Measurements from ENCODE around the gene RHPN2.
"Not testable (repeated sequence)": the region's sequence is repeated elsewhere in the genome, so short reads cannot be mapped to it uniquely, and the experiment has no call there.

The RHPN2 gene

DNA sequence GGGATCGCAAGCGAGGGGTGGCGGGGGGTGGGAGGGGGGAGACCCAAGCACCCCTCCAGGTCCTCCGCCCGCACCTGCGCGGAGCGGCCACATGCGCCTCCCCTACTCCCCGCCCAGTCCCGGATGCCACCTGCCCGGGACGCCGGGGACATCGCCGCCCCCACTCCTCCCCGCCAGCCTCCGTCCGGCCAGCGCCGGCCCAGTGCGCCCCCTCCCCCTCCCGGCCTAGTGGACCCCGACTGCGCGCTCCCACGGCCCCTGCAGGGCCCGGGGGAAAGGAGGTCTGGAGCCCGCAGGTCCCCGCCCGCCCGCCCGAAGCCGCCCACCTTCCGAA, 263 bp downstream of the RHPN2 start:
- peak; percentile 21 for DNase-seq (ENCODE audit: low read depth)

DNA sequence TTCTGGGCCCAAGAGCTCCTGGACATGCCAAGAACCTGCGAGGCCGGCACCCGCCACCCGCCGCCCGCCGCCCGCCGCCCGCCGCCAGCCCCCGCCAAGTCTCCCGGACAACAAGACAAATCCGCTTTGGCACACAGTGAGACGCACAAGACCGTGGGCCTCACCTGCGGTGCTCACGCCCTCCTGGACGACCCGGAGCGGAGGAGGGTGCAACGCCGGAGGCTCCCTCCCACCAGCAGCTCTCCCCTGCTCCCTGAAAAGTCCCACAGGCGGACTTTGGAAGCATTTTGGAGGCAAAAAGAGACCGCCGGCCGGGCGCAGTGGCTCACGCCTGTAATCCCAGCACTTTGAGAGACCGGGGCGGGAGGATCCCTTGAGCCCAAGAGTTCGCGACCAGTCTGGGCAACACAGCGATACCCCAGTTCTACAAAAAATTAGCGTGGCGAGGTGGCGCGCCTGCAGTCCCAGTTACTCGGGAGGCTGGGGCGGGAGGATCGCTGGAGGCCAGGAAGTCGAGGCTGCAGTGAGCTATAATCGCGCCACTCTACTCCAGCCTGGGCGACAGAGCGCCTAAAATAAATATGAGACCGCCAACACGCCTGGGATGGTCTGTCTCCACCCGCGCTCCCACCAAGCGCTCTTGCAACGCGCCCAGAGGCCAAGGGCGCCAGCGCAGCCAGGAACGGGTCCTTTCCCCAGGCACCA, 783 bp downstream of the RHPN2 start:
- DNase-seq (ENCODE audit: low read depth) = no peak

DNA sequence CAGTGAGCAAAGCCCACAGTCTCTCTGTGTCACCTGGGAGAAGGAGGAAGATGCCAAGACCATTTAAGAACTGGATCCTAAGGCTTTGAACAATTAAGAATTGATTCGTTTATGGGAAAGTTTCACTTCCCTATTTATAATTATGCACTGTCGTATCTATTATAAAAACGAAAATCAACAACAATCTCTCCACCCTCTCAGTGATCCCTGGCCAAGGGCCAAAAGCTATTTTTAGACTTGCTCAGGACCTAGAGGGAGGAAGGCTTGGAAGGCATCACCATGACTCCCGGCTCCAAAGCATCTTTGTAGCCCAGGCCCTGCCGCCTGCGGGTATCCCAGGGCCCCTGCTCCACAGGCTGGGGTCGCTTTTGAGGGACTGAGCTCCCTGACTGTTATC, 1.3 kb downstream of the RHPN2 start:
- no peak for DNase-seq (ENCODE audit: low read depth)

DNA sequence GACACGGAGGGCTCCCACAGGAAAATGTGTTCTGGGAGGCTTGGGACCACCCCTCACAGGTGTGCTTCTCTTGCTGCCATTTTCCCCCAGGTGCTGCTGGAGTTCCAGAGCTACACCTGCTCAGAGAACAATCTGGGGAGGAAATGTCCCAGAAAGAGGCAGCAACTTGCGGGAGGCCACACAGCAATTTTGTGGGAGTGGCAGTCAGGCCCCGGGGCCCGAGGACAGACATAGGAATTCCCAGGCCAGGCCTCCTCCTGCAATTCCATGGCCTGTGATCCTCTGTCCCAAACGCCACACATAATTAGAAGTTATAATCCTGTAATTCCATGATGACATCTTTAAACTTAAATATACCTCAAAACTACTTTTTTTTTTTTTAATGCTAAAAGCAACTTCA, 1.8 kb downstream of the RHPN2 start:
- DNase-seq (ENCODE audit: low read depth) = no peak

DNA sequence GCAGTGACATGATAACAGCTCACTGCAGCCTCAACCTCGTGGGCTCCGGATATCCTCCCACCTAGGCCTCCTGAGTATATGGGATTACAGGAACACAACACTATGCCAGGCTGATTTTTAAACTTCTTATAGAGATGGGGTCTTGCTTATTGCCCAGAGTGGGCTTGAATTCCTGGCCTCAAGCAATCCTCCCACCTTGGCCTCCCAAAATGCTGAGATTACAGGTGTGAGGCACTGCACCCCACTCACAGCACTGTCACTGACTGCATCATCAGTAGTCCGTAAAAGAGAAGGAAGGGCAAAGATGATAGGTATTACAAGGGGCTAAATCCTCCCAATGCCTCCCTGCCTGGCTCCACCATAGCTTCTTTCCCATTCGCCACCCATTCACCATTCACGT, 4.1 kb downstream of the RHPN2 start:
- DNase-seq (ENCODE audit: low read depth) = no peak

DNA sequence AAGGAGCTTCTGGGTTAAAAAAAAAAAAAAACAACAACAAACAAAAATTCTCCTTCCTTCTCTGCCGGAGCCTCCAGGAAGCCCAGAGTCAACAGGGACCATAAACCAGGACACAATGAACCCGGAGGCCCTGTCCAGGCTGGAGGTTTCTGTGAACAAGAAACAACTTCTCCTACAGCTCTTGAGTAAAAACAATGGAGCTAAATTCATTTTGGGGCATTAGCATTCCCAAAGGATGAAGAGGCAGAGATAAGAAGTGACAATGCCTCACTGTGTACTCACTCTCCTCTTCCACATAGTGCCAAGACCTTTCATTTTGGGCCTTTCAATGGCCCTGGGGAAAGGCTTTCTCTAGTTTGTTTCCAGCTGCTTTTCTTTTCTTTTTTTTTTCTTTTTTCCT, 9.0 kb downstream of the RHPN2 start:
- no peak for DNase-seq (ENCODE audit: low read depth)

DNA sequence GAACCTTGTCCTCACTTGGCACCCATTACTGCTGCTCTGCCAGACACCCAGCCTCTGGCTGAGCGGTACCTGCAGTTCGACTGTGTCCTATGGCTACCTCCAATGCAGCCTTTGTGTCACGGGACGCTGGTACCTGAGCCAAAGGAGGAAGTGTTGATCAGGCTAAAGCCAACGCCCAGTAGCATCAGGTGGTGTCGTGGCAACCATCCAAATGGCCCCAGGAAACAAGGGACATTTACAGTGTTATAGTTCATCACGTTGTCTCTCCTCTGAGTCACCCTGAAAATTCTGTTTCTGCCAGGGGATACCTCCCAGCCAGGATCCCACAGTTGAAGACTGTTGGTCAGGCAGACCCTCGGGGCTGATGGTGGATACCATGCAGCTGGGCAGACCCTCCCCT, 10.1 kb downstream of the RHPN2 start:
- DNase-seq (ENCODE audit: low read depth) = no peak

DNA sequence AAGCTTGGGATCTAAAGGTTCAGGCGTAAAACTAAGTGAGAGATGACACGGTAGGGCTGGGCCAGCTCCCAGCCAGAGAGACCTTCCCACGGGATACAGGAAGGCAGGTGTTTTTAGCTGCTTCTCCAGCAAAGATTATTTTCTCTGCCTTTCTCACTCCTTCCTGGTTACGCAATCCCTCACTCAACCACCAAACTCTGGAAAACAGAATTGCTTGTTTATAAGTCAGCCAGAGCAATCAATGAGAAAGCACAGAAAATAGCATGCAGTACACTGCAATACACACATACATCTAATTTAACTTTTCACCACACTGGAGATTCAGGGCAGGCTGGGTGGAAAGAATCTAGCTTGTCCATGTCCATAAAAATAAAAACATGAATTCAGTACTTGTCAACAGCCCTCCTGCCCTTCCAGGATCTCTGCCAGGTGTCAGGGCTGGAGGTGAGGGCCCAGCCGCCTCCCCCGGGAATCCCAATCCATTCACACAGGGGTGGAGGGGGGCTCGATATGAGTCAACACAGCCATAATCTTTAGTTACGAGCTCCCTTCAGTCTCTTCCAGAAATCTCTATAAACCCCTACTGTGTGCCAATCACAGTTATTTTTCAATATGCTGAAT, 12.2 kb downstream of the RHPN2 start:
- DNase-seq (ENCODE audit: low read depth) = no peak

DNA sequence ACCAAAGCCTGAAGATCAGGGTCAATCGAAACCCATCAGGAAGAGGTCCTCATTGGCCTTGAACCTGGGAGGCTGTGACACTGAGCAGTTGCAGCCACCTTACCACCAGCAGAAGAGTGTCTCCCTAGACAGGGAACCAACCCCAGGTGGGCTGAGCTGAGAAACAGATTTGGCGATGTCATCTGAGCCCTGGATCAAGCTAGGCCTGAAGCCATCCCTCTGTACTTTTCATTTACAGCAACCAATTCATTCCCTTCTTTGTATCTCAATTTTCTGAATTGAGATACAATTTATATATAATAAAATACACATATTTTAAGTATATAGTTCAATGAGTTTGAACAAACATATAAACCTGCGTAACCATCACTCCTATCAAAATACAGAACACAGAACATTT, 14.6 kb downstream of the RHPN2 start:
- DNase-seq (ENCODE audit: low read depth) = no peak

DNA sequence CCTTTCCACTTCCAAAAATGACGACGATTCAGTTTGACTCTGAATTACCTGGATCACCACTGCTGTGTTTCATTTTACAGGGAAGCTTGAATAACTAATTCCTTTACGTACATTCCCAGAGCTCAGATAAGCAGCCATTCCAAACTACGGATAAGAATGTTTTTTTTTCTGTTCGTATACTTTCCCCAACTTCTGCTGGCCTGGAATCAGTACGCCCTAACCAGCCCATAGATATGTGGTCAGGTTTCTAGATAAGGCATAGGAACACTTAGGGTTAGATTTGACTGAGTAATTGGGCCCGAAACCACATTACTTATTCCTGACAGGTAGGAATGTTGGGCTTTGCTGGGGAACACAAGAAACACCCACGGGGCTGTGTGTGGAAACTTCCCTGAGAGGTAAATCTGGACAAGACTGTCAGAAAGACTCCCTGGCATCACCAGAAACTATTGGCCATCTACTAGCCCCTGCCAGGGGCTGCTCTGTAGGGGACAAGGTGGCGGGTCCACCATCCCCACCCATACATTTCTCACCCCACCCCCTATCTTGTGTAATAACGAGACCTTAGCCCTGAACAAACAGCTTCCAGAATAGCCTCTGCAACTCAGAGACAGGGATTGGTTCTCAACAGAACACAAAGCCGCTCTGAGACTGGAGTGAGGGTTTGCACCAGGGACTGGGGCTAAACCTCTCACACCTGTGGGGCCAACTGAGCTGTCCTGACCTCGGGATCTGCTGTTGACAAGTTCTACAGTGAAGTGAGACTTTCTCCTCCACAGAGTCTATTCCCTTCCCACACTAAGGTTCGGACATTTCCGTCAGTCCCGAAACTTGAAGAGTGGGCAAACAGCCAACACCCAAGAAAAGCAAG, 15.6 kb downstream of the RHPN2 start:
- no peak for DNase-seq (ENCODE audit: low read depth)

DNA sequence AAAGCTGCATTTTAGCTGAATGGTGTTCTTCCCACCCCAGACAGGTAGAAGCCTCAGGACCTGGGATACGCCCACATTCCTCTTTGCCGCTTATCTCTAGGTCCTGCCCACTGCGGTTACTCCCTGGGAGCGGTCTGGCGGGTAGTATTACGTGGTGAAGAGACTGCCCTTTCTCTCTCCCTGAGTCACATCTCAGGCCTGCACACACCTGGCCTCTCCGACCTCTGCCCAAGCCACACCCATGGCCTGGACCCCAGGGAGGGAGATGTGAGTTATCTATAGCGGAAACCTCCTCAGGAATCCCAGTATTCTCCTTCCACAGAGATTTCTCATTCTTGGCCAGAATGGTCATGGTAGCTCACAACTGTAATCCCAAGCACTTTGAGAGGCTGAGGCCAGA, 17.3 kb downstream of the RHPN2 start:
- no peak for DNase-seq (ENCODE audit: low read depth)

DNA sequence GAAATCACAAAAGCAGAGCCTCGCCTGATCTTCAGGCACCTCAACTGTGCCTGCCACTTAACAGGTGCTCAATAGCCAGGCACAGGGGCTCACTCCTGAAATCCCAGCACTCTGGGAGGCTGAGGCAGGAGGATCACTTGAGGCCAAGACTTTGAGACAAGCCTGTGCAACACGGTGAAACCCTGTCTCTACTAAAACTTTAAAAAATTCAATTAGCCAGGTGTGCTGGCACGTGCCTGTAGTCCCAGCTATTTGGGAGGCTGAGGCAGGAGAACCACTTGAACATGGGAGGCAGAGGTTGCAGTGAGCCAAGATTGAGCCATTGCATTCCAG, 22.9 kb downstream of the RHPN2 start:
- not testable (repeated sequence) for DNase-seq (ENCODE audit: low read depth)

DNA sequence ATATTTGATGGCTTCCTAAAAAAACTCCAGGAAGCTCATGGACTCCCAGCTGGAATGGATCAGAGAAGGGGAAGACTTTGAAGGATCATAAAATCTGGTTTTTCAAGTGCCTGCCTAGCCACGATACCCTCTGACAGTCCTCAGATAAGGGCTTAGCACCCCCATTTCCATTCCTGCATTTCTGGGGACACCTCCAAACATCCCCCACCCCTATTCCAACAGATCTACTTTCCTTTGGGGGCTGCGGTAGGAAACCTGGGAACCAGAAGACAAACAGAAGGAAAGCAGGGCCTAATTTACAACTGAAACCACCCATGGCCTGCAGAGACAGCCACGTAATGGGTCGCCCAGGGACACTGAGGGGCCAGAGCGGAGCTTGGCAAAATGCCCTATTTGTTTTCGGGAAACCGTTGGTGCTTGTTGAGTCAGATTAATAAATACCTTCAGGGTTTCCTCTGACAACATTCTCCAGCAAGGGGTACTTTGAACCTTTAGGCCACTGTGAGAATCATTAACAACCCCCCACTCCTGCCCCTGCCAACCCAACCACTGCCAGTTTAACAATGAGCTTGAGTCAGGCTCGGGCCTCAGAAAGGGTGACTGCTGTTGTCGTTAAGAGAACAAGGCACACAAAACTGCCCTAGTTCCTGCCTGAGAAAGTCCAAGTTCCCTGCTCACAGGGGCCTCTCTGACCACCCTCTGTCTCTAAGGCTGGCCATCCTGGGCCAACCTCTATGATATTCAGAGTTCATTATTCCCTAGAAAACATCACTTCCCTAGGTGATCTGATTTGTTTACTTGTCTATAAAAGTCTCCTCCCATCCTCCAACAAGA, 23.5 kb downstream of the RHPN2 start:
- no peak for DNase-seq (ENCODE audit: low read depth)

DNA sequence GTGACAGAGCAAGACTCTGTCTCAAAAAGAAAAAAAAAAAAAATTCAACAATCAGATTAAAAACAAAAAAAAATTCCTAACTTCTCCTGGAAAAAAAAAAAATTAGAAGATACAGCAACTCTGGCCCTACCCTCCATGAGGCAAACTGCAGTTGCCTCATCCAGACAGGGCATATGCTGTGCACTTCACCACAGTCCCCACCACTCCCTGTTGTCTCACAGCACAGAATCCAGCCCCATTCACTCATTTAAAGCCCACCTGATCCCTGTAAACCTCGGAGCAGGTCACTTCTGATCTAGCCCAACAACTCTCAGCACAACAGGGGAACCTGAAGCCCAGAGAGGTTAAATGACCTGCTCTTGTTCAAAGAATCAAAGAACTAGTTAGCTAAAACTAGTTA, 24.9 kb downstream of the RHPN2 start:
- DNase-seq (ENCODE audit: low read depth) = no peak

DNA sequence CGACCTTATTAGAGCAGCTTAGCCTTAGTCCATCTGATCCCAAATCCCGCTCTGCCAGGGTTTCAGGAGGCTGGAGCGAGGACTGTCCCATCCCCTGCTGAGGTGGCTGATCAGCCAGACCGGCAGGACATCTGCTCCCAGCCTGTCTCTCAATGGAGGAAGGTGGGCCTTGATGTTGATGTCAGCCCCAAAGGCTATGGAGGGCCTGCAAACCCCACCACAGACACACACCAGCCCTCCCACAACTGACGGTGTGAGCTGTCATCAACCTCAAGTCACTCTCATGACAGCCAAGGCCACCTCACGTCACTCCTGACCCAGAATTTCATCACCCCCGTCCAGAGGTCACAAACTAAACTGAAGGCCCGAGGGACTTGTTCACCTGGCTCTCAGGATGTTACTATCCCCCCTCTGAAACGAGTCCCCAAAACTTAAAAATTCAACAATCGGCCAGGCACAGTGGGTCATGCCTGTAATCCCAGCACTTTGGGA, 25.5 kb downstream of the RHPN2 start:
- DNase-seq (ENCODE audit: low read depth) = no peak

DNA sequence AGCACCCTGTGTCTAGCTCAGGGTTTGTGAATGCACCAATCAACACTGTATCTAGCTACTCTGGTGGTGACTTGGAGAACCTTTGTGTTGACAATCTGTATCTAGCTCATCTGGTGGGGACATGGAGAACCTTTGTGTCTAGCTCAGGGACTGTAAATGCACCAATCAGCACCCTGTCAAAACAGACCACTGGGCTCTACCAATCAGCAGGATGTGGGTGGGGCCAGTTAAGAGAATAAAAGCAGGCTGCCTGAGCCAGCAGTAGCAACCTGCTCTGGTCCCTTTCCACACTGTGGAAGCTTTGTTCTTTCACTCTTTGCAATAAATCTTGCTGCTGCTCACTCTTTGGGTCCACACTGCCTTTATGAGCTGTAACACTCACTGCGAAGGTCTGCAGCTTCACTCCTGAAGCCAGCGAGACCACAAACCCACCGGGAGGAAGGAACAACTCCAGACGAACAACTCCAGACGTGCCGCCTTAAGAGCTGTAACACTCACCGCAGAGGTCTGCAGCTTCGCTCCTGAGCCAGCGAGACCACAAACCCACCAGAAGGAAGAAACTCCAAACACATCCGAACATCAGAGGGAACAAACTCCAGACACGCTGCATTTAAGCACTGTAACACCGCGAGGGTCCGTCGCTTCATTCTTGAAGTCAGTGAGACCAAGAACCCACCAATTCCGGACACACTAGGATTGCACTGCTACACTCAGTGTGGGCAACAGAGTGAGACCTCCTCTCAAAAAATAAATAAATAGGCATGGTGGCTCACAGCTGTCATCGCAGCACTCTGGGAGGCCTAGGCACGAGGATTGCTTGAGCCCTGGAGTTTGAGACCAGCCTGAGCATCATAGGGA, 27.3 kb downstream of the RHPN2 start:
- DNase-seq (ENCODE audit: low read depth) = peak; percentile 6

DNA sequence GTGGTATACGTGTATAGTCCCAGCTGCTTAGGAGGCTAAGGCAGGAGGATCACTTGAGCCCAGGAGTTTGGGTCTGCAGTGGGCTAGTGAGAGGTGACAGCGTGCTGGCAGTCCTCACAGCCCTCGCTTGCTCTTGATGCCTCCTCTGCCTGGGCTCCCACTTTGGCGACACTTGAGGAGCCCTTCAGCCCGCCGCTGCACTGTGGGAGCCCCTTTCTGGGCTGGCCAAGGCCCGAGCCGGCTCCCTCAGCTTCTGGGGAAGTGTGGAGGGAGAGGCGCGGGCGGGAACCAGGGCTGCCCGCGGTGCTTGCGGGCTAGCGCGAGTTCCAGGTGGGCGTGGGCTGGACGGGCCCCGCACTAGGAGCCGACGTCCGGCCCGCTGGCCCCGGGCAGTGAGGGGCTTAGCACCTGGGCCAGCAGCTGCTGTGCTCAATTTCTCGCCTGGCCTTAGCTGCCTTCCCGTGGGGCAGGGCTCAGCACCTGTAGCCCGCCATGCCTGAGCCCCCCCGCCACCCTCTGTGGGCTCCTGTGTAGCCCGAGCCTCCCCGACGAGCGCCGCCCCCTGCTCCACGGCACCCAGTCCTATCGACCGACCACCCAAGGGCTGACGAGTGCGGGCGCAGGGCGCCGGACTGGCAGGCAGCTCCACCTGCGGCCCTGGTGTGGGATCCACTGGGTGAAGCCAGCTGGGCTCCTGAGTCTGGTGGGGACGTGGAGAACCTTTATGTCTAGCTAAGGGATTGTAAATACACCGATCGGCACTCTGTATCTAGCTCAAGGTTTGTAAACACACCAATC, 28.1 kb downstream of the RHPN2 start:
- DNase-seq (ENCODE audit: low read depth) = not testable (repeated sequence)

DNA sequence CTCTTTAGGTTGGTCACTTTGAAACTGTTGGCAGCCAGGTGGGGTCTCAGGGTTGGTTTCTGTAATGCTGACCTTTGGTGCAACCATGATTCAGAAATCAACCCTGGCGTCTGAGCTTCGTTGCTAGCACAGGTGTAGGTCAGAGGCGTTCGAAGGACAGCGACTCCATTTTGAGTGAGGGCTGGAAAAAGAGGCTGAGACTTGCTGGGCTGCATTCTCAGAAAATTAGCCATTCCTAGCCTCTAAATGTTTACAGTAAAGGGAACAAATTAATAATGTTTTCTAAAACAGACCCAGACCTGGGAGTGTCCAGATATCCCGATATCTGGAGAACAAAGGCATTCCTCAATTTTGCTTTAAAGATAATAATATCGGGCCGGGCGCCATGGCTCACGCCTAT, 29.2 kb downstream of the RHPN2 start:
- no peak for DNase-seq (ENCODE audit: low read depth)

DNA sequence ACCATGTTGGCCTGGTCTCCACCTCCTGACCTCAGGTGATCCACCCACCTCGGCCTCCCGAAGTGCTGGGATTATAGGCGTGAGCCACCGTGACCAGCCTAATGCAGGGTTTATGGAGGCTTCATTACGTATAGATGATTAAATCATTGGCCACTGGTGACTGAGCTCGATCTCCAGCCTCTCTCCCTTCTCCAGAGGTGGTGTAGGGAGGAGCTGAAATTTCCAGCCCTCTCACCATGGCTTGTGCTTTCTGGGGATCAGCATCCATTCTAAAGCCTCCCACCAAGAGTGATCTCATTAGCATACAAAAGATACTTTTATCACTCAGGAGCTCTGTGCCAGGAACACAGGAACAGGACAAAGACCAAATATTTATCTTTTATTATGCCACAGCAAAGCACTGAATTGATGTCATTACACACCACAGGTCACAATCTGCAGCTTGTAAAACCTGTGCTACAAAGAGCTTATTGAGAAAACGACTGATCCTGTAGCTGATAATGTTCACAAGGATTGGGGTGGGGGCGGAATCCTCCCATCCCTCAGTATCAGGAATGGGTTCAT, 32.4 kb downstream of the RHPN2 start:
- no peak for DNase-seq (ENCODE audit: low read depth)

DNA sequence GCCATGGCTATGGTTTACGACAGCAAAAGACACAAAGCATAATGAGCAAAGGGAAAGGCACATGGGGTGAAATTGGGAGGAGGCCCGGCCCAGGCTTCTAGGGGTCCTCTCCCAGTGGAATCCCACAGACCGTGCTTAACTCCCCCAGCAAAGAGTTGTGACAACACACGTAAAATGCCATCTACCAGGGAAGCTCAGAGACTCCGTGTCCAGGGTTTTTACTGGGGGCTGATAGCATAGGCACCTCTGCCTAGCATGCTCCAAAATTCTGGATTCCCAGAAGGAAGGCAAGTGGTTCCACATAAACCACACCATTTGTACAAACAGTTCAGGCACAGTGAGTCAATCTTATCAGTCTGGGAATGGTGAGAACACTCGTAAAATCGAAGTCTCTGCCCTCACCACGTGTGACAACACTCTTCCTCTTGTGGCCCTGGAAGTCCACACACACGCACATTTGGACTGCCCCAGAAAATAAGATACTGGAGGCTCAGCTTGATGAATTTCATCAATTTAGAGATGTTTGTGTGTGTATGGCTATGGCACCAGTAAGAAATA, 34.9 kb downstream of the RHPN2 start:
- DNase-seq (ENCODE audit: low read depth) = no peak
